ENCODE measurements around the gene ZC3H4.

DNA sequence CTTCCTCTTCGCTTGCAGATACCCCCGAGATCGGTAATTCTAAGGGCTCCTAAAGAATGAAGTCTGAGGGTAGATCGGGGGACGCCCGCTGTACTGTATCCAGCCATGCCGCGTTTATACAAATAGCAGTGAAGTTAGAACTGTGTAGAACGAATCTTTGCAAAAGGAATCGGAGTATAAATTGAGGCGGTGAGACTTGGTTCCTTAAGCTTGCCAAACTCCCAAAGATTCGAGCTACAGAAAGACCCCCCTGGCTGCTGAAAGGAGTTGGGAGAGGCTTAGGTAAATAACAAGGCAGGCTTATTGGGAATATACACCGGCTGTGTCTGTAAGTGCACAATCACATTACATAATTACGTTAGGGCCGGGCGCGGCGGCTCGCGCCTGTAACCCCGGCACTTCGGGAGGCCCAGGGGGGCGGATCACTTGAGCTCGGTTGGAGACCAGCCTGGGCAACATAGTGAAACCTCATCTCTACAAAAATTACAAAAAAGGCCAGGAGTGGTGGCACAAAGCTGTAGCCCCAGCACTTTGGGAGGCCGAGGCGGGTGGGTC is 77.4 kb downstream of the ZC3H4 start:
- TF ChIP-seq POLR2A (IDR thresholded peaks at IDR 0.05; ENCODE audit: low read depth, low read length) (no peak), BHLHE40 (IDR thresholded peaks at IDR 0.05; ENCODE audit: borderline replicate concordance in 1 of 2, low read depth in 2 of 2, low read length in 1 of 2) (no peak), EZH2 (IDR thresholded peaks at IDR 0.05; ENCODE audit: borderline replicate concordance, control insufficient read depth, low read depth, low read length) (no peak), E4F1 (IDR thresholded peaks at IDR 0.05; ENCODE audit: borderline replicate concordance, partially characterized antibody) (no peak), BRCA1 (IDR thresholded peaks at IDR 0.05; ENCODE audit: low read depth, low read length) (no peak), RFX5 (IDR thresholded peaks at IDR 0.05; ENCODE audit: low read depth, low read length) (no peak)
- TF ChIP-seq, protein P1, sequence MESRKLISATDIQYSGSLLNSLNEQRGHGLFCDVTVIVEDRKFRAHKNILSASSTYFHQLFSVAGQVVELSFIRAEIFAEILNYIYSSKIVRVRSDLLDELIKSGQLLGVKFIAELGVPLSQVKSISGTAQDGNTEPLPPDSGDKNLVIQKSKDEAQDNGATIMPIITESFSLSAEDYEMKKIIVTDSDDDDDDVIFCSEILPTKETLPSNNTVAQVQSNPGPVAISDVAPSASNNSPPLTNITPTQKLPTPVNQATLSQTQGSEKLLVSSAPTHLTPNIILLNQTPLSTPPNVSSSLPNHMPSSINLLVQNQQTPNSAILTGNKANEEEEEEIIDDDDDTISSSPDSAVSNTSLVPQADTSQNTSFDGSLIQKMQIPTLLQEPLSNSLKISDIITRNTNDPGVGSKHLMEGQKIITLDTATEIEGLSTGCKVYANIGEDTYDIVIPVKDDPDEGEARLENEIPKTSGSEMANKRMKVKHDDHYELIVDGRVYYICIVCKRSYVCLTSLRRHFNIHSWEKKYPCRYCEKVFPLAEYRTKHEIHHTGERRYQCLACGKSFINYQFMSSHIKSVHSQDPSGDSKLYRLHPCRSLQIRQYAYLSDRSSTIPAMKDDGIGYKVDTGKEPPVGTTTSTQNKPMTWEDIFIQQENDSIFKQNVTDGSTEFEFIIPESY (IDR thresholded peaks at IDR 0.05) = no peak

Measured in GM12878 (cell line).